SU-DHL-6 (cell line): ENCODE measurements around the gene ZNF862.

Experiments
- EZH2phosphoT487 ChIP-seq: fragments of 200-600 bp; sonication (generic), shearing (Covaris generic); conservative IDR thresholded peaks from 2 replicates; pipeline ENCODE4 v1.6.1; 2018; ENCODE audit warnings: mild to moderate bottlenecking, antibody characterized with exemption, low read length, moderate library complexity, mixed read lengths
- TF ChIP-seq, protein P1 (sequence below): fragments of 200-600 bp; sonication (generic); IDR thresholded peaks from one replicate; pipeline ENCODE4 v1.5.1; 2017; ENCODE audit warnings: antibody characterized with exemption, mild to moderate bottlenecking, low read length, moderate library complexity; ENCODE audit not compliant: insufficient read depth, poor library complexity, severe bottlenecking

DNA sequence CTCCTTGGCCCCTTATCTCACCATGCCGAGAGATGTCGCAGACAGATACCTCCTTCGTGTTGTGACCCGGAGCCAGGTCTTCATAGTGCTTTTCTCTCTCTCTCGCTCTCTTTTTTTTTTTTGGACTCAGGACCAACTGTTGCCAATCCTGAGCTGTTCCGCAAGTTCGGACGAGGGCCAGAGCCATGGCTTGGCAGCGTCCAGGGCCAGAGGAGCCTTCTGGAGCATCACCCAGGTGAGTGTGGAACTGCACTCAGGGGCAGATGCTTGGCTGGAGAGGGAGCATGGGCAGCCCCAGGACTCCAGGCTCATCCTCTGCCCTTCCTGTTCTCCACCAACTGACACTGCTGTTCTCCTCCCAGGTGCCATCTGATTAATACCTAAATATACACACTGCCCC, 7.8 kb downstream of the ZNF862 start:
- TF ChIP-seq, protein P1, sequence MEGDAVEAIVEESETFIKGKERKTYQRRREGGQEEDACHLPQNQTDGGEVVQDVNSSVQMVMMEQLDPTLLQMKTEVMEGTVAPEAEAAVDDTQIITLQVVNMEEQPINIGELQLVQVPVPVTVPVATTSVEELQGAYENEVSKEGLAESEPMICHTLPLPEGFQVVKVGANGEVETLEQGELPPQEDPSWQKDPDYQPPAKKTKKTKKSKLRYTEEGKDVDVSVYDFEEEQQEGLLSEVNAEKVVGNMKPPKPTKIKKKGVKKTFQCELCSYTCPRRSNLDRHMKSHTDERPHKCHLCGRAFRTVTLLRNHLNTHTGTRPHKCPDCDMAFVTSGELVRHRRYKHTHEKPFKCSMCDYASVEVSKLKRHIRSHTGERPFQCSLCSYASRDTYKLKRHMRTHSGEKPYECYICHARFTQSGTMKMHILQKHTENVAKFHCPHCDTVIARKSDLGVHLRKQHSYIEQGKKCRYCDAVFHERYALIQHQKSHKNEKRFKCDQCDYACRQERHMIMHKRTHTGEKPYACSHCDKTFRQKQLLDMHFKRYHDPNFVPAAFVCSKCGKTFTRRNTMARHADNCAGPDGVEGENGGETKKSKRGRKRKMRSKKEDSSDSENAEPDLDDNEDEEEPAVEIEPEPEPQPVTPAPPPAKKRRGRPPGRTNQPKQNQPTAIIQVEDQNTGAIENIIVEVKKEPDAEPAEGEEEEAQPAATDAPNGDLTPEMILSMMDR: no peak
- TF ChIP-seq EZH2phosphoT487: no peak
